Endodermal cell (in vitro differentiated cells): ENCODE data around the gene BCKDHA. TPM values are rescaled to one million over a fixed set of nuclear protein-coding genes. Genes with fewer than 3 reads are reported as not detected.

Experiments used
- DNase-seq: peaks from one replicate; pipeline ENCODE4 v3.0.0-alpha.2; 2017
- H3K27ac ChIP-seq: 2 replicates; pipeline ENCODE4 v1.5.1; 2013; ENCODE audit warnings: mild to moderate bottlenecking, low read depth, low read length, moderate library complexity
- H3K27me3 ChIP-seq: 2 replicates; pipeline ENCODE4 v1.6.1; 2013; ENCODE audit warnings: mild to moderate bottlenecking, low read length, moderate library complexity; ENCODE audit not compliant: insufficient read depth, control insufficient read depth, poor library complexity, severe bottlenecking
- H3K36me3 ChIP-seq: 2 replicates; pipeline ENCODE4 v1.7.0; 2013; ENCODE audit warnings: mild to moderate bottlenecking, low read length, moderate library complexity; ENCODE audit not compliant: control insufficient read depth, insufficient read depth
- H3K4me1 ChIP-seq: one replicate; pipeline ENCODE4 v1.7.0; 2013; ENCODE audit warnings: low read length; ENCODE audit not compliant: control insufficient read depth, insufficient read depth
- H3K4me3 ChIP-seq: 2 replicates; pipeline ENCODE4 v1.5.1; 2013; ENCODE audit warnings: mild to moderate bottlenecking, low read length, moderate library complexity
- H3K9ac ChIP-seq: 2 replicates; pipeline ENCODE4 v1.6.1; 2013; ENCODE audit warnings: mild to moderate bottlenecking, low read length, moderate library complexity; ENCODE audit not compliant: poor library complexity, severe bottlenecking; ENCODE audit errors: extremely low read depth
- H3K9me3 ChIP-seq: 2 replicates; pipeline ENCODE4 v1.6.1; 2013; ENCODE audit warnings: mild to moderate bottlenecking, low read length, moderate library complexity; ENCODE audit not compliant: control insufficient read depth
- H3K27ac Mint-ChIP-seq: 2 replicates; pipeline ENCODE4 v1.8.0; 2020; ENCODE audit warnings: mixed read lengths
- H3K27me3 Mint-ChIP-seq: 2 replicates; pipeline ENCODE4 v1.8.0; 2021; ENCODE audit warnings: mild to moderate bottlenecking, mixed read lengths; ENCODE audit not compliant: insufficient read depth
- H3K36me3 Mint-ChIP-seq: 2 replicates; pipeline ENCODE4 v1.8.0; 2020; ENCODE audit warnings: low read depth, mixed read lengths
- H3K4me1 Mint-ChIP-seq: 2 replicates; pipeline ENCODE4 v1.8.0; 2020; ENCODE audit warnings: mixed read lengths
- H3K4me3 Mint-ChIP-seq: 2 replicates; pipeline ENCODE4 v1.8.0; 2020; ENCODE audit warnings: mild to moderate bottlenecking, moderate library complexity, mixed read lengths
- H3K9me3 Mint-ChIP-seq: 2 replicates; pipeline ENCODE4 v1.8.0; 2020; ENCODE audit warnings: mild to moderate bottlenecking, mixed read lengths
- WGBS, 2 experiments: methylation state at CpG; one replicate each; pipeline versions ENCODE4 v1.1.5 to v1.1.7; 2013; ENCODE audit warnings: missing lambda C conversion rate in 2 of 2, mixed read lengths in 1 of 2; ENCODE audit not compliant: insufficient coverage in 1 of 2, insufficient read length in 1 of 2; 5-methylcytosine and 5-hydroxymethylcytosine counted together
- total RNA-seq, 2 donors: library from RNA; stranded (reverse); fragmentation: NEBNext Ultra II Directional in 1 of 2; extraction: Animal tissue kit (Norgen Biotek cat#: 25700) in 1 of 2; gene quantifications; 2 replicates in 1 of 2; 3 replicates in 1 of 2; pipeline ENCODE4 v1.2.1, GENCODE V29; 2021
- TF ChIP-seq, protein P1 (sequence below): fragments of 200-600 bp; sonication (generic); conservative IDR thresholded peaks from 2 replicates; pipeline ENCODE4 v1.5.0; 2021; ENCODE audit warnings: antibody characterized with exemption, mild to moderate bottlenecking

The BCKDHA gene
- total RNA-seq, 2 donors from 2014 or later = 18.0 to 21.6 TPM

DNA sequence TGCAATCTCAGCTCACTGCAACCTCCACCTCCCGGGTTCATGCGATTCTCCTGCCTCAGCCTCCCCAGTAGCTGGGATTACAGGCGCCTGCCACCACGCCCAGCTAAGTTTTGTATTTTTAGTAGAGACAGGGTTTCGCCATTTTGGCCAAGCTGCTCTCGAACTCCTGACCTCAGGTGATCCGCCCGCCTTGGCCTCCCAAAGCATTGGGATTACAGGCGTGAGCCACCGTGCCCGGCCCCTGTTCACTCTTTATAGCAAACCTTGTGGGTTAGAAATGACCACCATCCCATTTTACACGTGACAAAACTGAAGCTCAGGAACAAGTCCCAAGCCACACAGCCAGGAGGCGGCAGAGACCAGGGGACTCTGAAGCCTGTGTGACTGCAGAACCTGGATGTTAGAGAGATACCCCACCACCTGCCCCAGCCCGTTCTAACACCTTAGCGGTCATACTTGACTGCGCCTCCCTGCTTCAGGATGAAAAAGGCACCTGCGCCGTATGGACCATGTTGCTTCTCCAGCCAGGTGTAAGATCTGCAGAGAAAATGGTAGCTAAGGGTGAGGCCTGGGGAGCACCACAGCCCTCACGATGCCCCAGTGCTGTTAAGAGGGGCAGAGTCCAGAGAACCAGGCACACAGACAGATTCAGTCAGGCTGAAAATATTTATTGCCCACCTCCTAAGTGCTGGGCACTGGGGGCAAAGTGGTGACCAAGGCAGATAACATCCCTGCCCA lies 38.5 kb downstream of the BCKDHA start:
- Mint-ChIP-seq H3K4me3 (no peak overlapping the region), H3K4me1 (peaks cover 6% of the 10 kb centered on the region), H3K36me3 (peaks cover 36% of the 10 kb centered on the region), H3K9me3 (no peaks in the 10 kb centered on the region), H3K27me3 (peaks cover 4% of the 10 kb centered on the region), H3K27ac (no peak overlapping the region)
- Histone ChIP-seq H3K9me3 (no peaks in the 10 kb centered on the region), H3K4me1 (no peaks in the 10 kb centered on the region), H3K4me3 (no peak overlapping the region), H3K27ac (no peak overlapping the region), H3K36me3 (peaks cover 29% of the 10 kb centered on the region), H3K27me3 (no peaks in the 10 kb centered on the region), H3K9ac (no peak overlapping the region)
- TF ChIP-seq, protein P1, sequence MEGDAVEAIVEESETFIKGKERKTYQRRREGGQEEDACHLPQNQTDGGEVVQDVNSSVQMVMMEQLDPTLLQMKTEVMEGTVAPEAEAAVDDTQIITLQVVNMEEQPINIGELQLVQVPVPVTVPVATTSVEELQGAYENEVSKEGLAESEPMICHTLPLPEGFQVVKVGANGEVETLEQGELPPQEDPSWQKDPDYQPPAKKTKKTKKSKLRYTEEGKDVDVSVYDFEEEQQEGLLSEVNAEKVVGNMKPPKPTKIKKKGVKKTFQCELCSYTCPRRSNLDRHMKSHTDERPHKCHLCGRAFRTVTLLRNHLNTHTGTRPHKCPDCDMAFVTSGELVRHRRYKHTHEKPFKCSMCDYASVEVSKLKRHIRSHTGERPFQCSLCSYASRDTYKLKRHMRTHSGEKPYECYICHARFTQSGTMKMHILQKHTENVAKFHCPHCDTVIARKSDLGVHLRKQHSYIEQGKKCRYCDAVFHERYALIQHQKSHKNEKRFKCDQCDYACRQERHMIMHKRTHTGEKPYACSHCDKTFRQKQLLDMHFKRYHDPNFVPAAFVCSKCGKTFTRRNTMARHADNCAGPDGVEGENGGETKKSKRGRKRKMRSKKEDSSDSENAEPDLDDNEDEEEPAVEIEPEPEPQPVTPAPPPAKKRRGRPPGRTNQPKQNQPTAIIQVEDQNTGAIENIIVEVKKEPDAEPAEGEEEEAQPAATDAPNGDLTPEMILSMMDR = peak; percentile 51
- DNase-seq = peak; percentile 48
- WGBS, 2 experiments = 93 to 98% methylated on average over 13 to 19 of the region's 19 CpGs

DNA sequence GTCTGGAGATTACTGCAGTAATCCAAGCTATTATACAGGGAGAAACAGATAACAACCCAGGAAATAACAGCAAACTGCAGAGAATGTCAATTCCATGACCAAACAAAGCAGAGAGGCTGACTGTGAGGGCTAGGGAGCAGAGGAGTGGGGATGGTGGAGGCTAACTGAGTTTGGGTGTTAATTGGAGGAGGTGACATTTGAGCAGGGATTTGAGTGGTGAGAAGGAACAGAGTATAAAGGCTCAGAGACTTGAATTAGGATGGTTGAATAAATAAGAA lies 39.0 kb downstream of the BCKDHA start:
- TF ChIP-seq, protein P1 = no peak
- no peak overlapping the region for H3K9ac ChIP-seq
- H3K27me3 Mint-ChIP-seq = peaks cover 4% of the 10 kb centered on the region

DNA sequence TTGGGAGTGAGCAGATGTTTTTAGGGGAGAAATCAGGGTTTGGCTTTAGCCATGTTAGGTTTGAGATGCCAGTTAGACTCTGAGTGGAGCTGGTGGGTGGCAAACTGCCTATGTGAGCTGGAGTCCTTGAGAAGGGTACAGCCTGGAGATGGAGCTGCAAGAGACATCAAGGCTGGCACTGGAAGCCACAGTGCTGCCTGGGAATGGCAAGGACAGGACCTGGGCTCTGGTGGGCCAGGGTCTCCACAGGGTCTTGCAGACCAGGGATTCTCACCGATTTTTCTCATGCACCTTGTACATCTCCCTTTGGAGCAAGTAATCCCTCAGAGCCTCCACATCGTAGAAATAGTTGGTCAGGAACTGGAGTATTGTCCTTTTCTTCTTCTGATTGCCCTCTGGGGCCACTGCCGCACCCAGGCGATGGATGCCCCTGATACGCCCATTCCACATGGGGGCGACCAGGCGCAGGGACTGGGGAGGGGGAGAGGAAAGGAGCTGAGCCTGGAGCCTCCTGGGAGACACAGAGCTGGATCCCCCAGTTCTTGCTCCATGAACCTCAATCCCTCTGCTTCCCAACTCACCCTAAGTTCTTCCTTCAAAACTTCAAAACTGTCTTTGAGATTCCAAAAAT lies 40.4 kb downstream of the BCKDHA start:
- Histone ChIP-seq H3K27me3 (no peaks in the 10 kb centered on the region), H3K27ac (no peak overlapping the region), H3K9me3 (no peaks in the 10 kb centered on the region), H3K9ac (no peak overlapping the region), H3K36me3 (peaks cover 12% of the 10 kb centered on the region), H3K4me3 (no peak overlapping the region), H3K4me1 (no peaks in the 10 kb centered on the region)
- peaks cover 19% of the 10 kb centered on the region for H3K36me3 Mint-ChIP-seq
- peak; percentile 38 for DNase-seq
- TF ChIP-seq, protein P1 = no peak
- no peak overlapping the region for H3K4me3 Mint-ChIP-seq
- WGBS, 2 experiments = 88 to 94% methylated on average over 2 to 7 of the region's 7 CpGs
- H3K9me3 Mint-ChIP-seq = no peaks in the 10 kb centered on the region
- peaks cover 7% of the 10 kb centered on the region for H3K27me3 Mint-ChIP-seq
- no peak overlapping the region for H3K27ac Mint-ChIP-seq
- peaks cover 6% of the 10 kb centered on the region for H3K4me1 Mint-ChIP-seq

More for the DNA sequence above, 39.0 kb downstream of the BCKDHA start:
- Histone ChIP-seq H3K4me3 (no peak overlapping the region), H3K9me3 (no peaks in the 10 kb centered on the region), H3K27me3 (no peaks in the 10 kb centered on the region), H3K27ac (no peak overlapping the region), H3K36me3 (peaks cover 24% of the 10 kb centered on the region), H3K4me1 (no peaks in the 10 kb centered on the region)
- Mint-ChIP-seq H3K27ac (peak overlapping the region; percentile 36), H3K4me1 (peaks cover 6% of the 10 kb centered on the region), H3K9me3 (no peaks in the 10 kb centered on the region), H3K4me3 (no peak overlapping the region), H3K36me3 (peaks cover 32% of the 10 kb centered on the region)
- DNase-seq = peak; percentile 38
